Amygdala (tissue), 56 donors: ENCODE measurements around the gene PDCL3.

Experiments used
- DNase-seq, 56 donors: peaks; one replicate each; lab custom pipeline; 2025; lab: John Stamatoyannopoulos, UW

PDCL3 gene

GRCh38 chr2:100610381-100610831, 47.6 kb downstream of the PDCL3 start:
- peak in 54 of 56 donors; percentile 11 to 89 (median 60) for DNase-seq

GRCh38 chr2:100611079-100612029, 48.6 kb downstream of the PDCL3 start:
- DNase-seq = no peak

- DNase-seq = no peak
Measured at GRCh38 chr2:100612388-100613000, 49.7 kb downstream of the PDCL3 start.

- no peak for DNase-seq
Measured at GRCh38 chr2:100613719-100614118, 50.9 kb downstream of the PDCL3 start.

GRCh38 chr2:100614455-100615000, 51.7 kb downstream of the PDCL3 start:
- no peak for DNase-seq

GRCh38 chr2:100615471-100615870, 52.7 kb downstream of the PDCL3 start:
- DNase-seq = peak in 1 of 56 donors; percentile 15

- DNase-seq = no peak
Measured at GRCh38 chr2:100615886-100616285, 53.1 kb downstream of the PDCL3 start.

- no peak for DNase-seq
Measured at GRCh38 chr2:100616841-100617390, 54.1 kb downstream of the PDCL3 start.

GRCh38 chr2:100619951-100620350, 57.2 kb downstream of the PDCL3 start:
- DNase-seq = no peak

- no peak for DNase-seq
Measured at GRCh38 chr2:100620481-100620880, 57.7 kb downstream of the PDCL3 start.

GRCh38 chr2:100621371-100621951, 58.7 kb downstream of the PDCL3 start:
- no peak for DNase-seq

GRCh38 chr2:100623033-100623715, 60.4 kb downstream of the PDCL3 start:
- DNase-seq = no peak

GRCh38 chr2:100623930-100624329, 61.1 kb downstream of the PDCL3 start:
- no peak for DNase-seq

GRCh38 chr2:100624536-100624935, 61.7 kb downstream of the PDCL3 start:
- DNase-seq = peak in 1 of 56 donors; percentile 17

GRCh38 chr2:100625717-100626116, 62.9 kb downstream of the PDCL3 start:
- DNase-seq = peak in 1 of 56 donors; percentile 36
